Rectal smooth muscle tissue (tissue), 1 donor: ENCODE results near the gene TTBK1.
"Not testable (repeated sequence)": the region's sequence is repeated elsewhere in the genome, so short reads cannot be mapped to it uniquely, and the experiment has no call there.

ENCODE experiments used
- H3K27ac ChIP-seq: one replicate; pipeline ENCODE4 v1.7.0; 2013; ENCODE audit warnings: low read depth, low read length, inconsistent platforms
- H3K27me3 ChIP-seq: one replicate; pipeline ENCODE4 v1.7.0; 2013; ENCODE audit warnings: low read length; ENCODE audit not compliant: control insufficient read depth, insufficient read depth
- H3K36me3 ChIP-seq: one replicate; pipeline ENCODE4 v1.7.0; 2013; ENCODE audit warnings: low read length; ENCODE audit not compliant: control insufficient read depth, insufficient read depth
- H3K4me1 ChIP-seq: one replicate; pipeline ENCODE4 v1.7.0; 2013; ENCODE audit warnings: low read length; ENCODE audit not compliant: control insufficient read depth, insufficient read depth
- H3K4me3 ChIP-seq: one replicate; pipeline ENCODE4 v1.7.0; 2013; ENCODE audit warnings: low read length
- H3K9ac ChIP-seq: one replicate; pipeline ENCODE4 v1.7.0; 2013; ENCODE audit warnings: low read length

Gene TTBK1

DNA sequence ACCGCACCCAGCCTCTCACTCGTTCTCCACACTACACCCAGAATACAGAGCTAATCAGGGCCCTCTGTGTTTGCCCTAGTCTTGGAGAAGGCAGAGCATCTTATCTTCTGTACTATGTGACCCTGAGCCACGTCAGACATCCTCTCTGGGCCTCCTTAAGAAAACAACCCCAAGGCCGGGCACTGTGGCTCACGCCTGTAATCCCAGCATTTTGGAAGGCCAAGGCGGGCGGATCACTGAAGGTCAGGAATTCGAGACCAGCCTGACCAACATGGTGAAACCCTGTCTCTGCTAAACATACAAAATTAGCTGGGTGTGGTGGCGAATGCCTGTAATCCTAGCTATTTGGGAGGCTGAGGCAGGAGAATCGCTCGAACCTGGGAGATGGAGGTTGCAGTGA, 59.7 kb downstream of the TTBK1 start:
- not testable (repeated sequence) for H3K4me1 ChIP-seq, H3K27me3 ChIP-seq, H3K9ac ChIP-seq, H3K27ac ChIP-seq, H3K4me3 ChIP-seq, H3K36me3 ChIP-seq

- H3K27ac ChIP-seq: no peak overlapping the region
These were observed 60.6 kb downstream of the TTBK1 start for GRCh38 chr6:43303751-43304331.

DNA sequence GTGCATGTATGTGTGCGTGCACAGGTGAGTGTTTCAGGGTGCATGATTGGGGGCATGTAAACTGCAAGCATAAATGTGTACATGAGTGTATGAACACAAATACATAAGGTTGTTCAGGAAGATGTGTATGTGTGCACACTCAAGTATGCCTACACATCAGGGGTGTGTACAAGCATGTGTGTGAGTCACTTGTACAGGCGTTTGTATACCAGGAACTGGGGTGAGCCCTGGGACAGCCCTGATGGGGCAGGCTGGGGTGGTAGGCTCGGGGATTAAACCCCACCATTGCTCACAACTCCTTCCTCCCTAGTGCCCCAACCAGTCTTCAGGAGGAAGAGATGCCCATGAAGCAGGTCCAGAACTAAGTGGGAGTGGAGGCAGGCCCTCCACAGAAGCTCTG, 61.1 kb downstream of the TTBK1 start:
- H3K4me3 ChIP-seq: no peak overlapping the region
- H3K27me3 ChIP-seq: peaks cover 7% of the 10 kb centered on the region
- H3K4me1 ChIP-seq: no peaks in the 10 kb centered on the region
- no peak overlapping the region for H3K27ac ChIP-seq
- no peak overlapping the region for H3K9ac ChIP-seq
- H3K36me3 ChIP-seq: no peaks in the 10 kb centered on the region

More at GRCh38 chr6:43303751-43304331, 60.6 kb downstream of the TTBK1 start:
- Histone ChIP-seq H3K4me1 (no peaks in the 10 kb centered on the region), H3K36me3 (no peaks in the 10 kb centered on the region), H3K9ac (no peak overlapping the region), H3K27me3 (peaks cover 7% of the 10 kb centered on the region), H3K4me3 (no peak overlapping the region)

DNA sequence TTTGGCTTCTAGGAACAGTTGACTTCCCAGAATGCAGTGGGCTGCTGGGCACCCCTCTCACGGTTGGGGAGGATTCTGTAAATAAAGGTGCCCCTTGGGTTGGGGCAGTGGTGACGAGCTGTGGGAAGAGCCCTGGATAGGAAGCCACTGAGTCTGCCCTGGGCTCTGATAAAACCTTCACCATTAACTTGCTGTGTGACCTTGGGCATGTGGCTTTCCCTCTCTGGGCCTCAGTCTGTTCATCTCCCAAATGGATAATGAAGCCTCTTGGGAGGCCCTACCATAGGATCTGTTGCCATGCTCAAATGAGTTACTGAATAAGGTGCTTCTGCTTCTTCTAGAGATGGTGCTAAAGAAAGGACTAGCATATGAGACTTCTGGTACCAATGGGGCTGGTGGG, 61.6 kb downstream of the TTBK1 start:
- no peaks in the 10 kb centered on the region for H3K36me3 ChIP-seq
- no peak overlapping the region for H3K4me3 ChIP-seq
- H3K9ac ChIP-seq: no peak overlapping the region
- no peak overlapping the region for H3K27ac ChIP-seq
- peaks cover 7% of the 10 kb centered on the region for H3K27me3 ChIP-seq
- H3K4me1 ChIP-seq: no peaks in the 10 kb centered on the region

GRCh38 chr6:43306086-43306485, 62.8 kb downstream of the TTBK1 start:
- Histone ChIP-seq H3K27me3 (peaks cover 7% of the 10 kb centered on the region), H3K36me3 (no peaks in the 10 kb centered on the region)

GRCh38 chr6:43307451-43308100, 64.3 kb downstream of the TTBK1 start:
- H3K4me1 ChIP-seq: no peaks in the 10 kb centered on the region
- H3K27me3 ChIP-seq: peaks cover 4% of the 10 kb centered on the region
- H3K36me3 ChIP-seq: no peaks in the 10 kb centered on the region
- H3K9ac ChIP-seq: no peak overlapping the region
- no peak overlapping the region for H3K4me3 ChIP-seq
- no peak overlapping the region for H3K27ac ChIP-seq

More at GRCh38 chr6:43306086-43306485, 62.8 kb downstream of the TTBK1 start:
- no peaks in the 10 kb centered on the region for H3K4me1 ChIP-seq
- H3K9ac ChIP-seq: no peak overlapping the region
- H3K27ac ChIP-seq: no peak overlapping the region
- H3K4me3 ChIP-seq: no peak overlapping the region

DNA sequence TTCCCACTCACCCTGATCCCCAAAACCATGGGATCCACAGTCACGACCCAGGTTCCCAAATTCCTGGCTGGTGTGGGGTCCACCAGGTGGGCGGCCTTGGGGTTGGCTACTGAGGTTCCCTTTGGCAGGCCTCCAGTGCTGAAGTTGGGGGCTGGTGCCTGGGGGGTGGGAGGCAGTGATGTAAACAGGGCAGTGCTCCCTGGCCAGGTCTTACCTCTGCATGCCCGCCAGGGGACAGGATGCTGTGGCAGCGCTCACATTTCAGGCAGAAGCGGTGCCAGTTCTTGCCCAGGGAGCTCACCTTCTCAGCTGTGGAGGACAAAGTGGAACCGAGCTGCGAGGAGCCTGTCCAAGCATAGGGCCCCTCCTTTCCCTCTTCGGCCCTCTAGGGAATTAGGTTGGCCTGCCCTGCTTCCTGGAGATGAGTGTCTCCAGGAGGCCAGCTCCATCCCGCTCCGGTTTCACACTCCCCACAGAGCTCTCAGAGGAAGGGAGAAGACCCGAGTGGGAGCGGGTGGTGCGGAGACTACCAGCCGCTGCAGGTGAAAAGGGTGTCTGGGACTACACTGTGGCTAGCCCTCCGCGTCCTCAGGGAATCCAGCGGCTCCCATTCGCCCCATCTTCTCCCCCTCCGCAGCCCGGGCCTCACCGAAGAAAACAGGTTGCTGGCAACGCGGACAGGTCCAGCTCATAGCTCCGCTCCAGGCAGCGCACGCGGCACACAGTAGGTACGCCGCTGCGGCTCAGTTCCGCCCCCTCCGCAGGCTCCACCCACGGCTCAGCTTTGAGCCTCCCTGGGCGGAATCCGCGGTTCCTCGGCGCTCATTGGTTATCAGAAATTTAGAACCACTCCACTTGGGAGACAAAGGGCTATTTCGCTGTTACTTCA, 65.1 kb downstream of the TTBK1 start, which contains the start of gene CRIP3:
TSS of gene CRIP3 (minus strand) at position 726 of the 889 bp plus-strand sequence. CDS start at position 692, 34 bp downstream.
- H3K4me3 ChIP-seq: peak within 1 kb of the TSS; percentile 60
- no peak within 1 kb of the TSS for H3K27ac ChIP-seq
- H3K27me3 ChIP-seq: peaks cover 4% of the 10 kb centered on the region
- H3K4me1 ChIP-seq: no peaks in the 10 kb centered on the region
- H3K9ac ChIP-seq: no peak within 1 kb of the TSS
- no peaks in the 10 kb centered on the region for H3K36me3 ChIP-seq

- Histone ChIP-seq H3K27me3 (peaks cover 4% of the 10 kb centered on the region), H3K9ac (no peak overlapping the region), H3K4me1 (no peaks in the 10 kb centered on the region), H3K27ac (no peak overlapping the region), H3K36me3 (no peaks in the 10 kb centered on the region), H3K4me3 (peak overlapping the region; percentile 60)
These were observed 65.8 kb downstream of the TTBK1 start for GRCh38 chr6:43308990-43309477.

DNA sequence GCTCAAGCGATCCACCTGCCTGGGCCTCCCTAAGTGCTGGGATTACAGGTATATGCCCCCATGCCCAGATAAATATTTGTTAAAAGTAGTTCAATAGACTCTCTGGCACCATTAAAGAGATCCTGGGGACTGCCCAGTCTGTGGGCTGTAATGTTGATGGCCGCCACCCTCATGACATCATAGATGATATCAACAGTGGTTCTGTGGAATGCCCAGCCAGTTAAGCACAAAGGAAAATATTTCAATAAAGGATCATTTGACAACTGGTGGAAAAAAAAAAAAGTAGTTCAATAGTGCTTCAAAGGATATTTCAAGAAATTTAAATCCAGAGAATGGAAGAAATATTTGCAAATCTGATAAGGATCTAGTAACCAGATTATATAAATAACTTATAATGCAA, 66.9 kb downstream of the TTBK1 start:
- Histone ChIP-seq H3K36me3 (no peaks in the 10 kb centered on the region), H3K27me3 (peaks cover 4% of the 10 kb centered on the region), H3K27ac (no peak overlapping the region), H3K9ac (no peak overlapping the region), H3K4me3 (no peak overlapping the region), H3K4me1 (no peaks in the 10 kb centered on the region)

DNA sequence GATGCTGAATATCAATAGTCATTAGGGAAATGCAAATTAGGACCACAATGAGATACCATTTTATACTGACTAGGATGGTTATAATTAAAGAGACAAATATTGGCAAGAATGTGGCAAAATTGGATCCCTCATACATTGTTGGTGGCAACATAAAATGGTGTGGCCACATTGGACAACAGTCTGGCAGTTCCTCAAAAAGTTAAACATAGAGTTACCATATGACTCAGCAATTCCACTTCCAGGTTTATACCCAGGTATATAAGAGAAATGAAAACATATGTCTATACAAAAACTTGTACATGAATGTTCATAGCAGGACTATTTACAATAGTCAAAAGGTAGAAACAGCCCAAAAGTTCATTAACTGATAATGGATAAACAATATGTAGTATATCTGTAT, 67.3 kb downstream of the TTBK1 start:
- Histone ChIP-seq H3K4me1 (no peaks in the 10 kb centered on the region), H3K27ac (no peak overlapping the region), H3K36me3 (no peaks in the 10 kb centered on the region)

GRCh38 chr6:43311666-43312065, 68.4 kb downstream of the TTBK1 start:
- H3K27me3 ChIP-seq: peaks cover 4% of the 10 kb centered on the region
- H3K4me3 ChIP-seq: no peak overlapping the region
- no peaks in the 10 kb centered on the region for H3K36me3 ChIP-seq
- H3K27ac ChIP-seq: no peak overlapping the region
- H3K4me1 ChIP-seq: no peaks in the 10 kb centered on the region
- no peak overlapping the region for H3K9ac ChIP-seq

More for the DNA sequence above, 67.3 kb downstream of the TTBK1 start:
- peaks cover 4% of the 10 kb centered on the region for H3K27me3 ChIP-seq
- no peak overlapping the region for H3K4me3 ChIP-seq
- no peak overlapping the region for H3K9ac ChIP-seq

GRCh38 chr6:43313813-43314212, 70.5 kb downstream of the TTBK1 start:
- Histone ChIP-seq H3K27me3 (no peaks in the 10 kb centered on the region), H3K4me1 (no peaks in the 10 kb centered on the region), H3K27ac (no peak overlapping the region), H3K4me3 (no peak overlapping the region), H3K36me3 (no peaks in the 10 kb centered on the region), H3K9ac (no peak overlapping the region)
